SK-N-SH (cell line): ENCODE data around the gene PIP5K1B. TPM values are rescaled to one million over a fixed set of nuclear protein-coding genes. Genes with fewer than 3 reads are reported as not detected.

Experiments used
- CTCF ChIA-PET: fragments of 300-600, 350-600 bp; formaldehyde crosslinking; extraction: SDS; loops from one replicate; lab custom pipeline; 2021; lab: Yijun Ruan, JAX
- POLR2A ChIA-PET: fragments of 350-600 bp; sonication (Branson Sonifier 250); formaldehyde crosslinking; extraction: SDS; loops from one replicate; lab custom pipeline; 2020; ENCODE audit warnings: antibody characterized with exemption, inconsistent platforms; lab: Yijun Ruan, JAX
- DNase-seq: peaks from one replicate; pipeline ENCODE4 v3.0.0; 2012
- H2AFZ ChIP-seq: fragments of 200-600 bp; sonication (generic); 2 replicates; pipeline ENCODE4 v1.8.1; 2016; ENCODE audit warnings: antibody characterized with exemption, mild to moderate bottlenecking, low read depth
- H3F3A ChIP-seq: fragments of 200-600 bp; sonication (generic); replicated peaks from 2 replicates; pipeline ENCODE3; 2016; ENCODE audit warnings: antibody characterized with exemption, mild to moderate bottlenecking; ENCODE audit not compliant: insufficient read depth
- H3K27ac ChIP-seq, 2 experiments: fragments of 200-500 bp in 1 of 2; fragments of 200-600 bp in 1 of 2; sonication (Bioruptor generic) in 1 of 2; sonication (generic), shearing (Covaris generic) in 1 of 2; 2 replicates each; pipeline versions ENCODE4 v1.5.1 to v1.6.1; 2014 to 2016; ENCODE audit warnings: low read depth in 2 of 2, inconsistent platforms in 1 of 2, low read length in 1 of 2, mild to moderate bottlenecking in 1 of 2, mixed read lengths in 1 of 2
- H3K27me3 ChIP-seq: fragments of 200-600 bp; sonication (generic), shearing (Covaris generic); 2 replicates; pipeline ENCODE4 v1.6.1; 2016; ENCODE audit warnings: mixed run types; ENCODE audit not compliant: insufficient read depth
- H3K36me3 ChIP-seq, 2 experiments: fragments of 200-500 bp in 1 of 2; fragments of 200-600 bp in 1 of 2; sonication (Bioruptor generic) in 1 of 2; sonication (generic) in 1 of 2; replicated peaks in 1 of 2; 2 replicates each; pipeline versions ENCODE3 to v1.5.1; 2014 to 2016; ENCODE audit warnings: low read length in 1 of 2, mild to moderate bottlenecking in 1 of 2; ENCODE audit not compliant: insufficient read depth in 2 of 2, control insufficient read depth in 1 of 2
- H3K4me1 ChIP-seq, 2 experiments: fragments of 200-500 bp in 1 of 2; fragments of 200-600 bp in 1 of 2; sonication (Bioruptor generic) in 1 of 2; sonication (generic), shearing (Covaris generic) in 1 of 2; 2 replicates each; pipeline versions ENCODE4 v1.5.1 to v1.6.1; 2014 to 2016; ENCODE audit warnings: low read depth in 1 of 2, low read length in 1 of 2, mixed run types in 1 of 2; ENCODE audit not compliant: insufficient read depth in 2 of 2, control insufficient read depth in 1 of 2
- H3K4me2 ChIP-seq: fragments of 200-600 bp; sonication (generic), shearing (Covaris generic); 2 replicates; pipeline ENCODE4 v1.6.1; 2017; ENCODE audit warnings: mixed run types
- H3K4me3 ChIP-seq, 2 experiments: fragments of 200-500 bp in 1 of 2; fragments of 200-600 bp in 1 of 2; sonication (Bioruptor generic) in 1 of 2; sonication (generic), shearing (Covaris generic) in 1 of 2; 2 replicates each; pipeline versions ENCODE4 v1.5.1 to v1.8.1; 2014 to 2016; ENCODE audit warnings: low read depth in 2 of 2, inconsistent platforms in 1 of 2, low read length in 1 of 2, mild to moderate bottlenecking in 1 of 2, mixed read lengths in 1 of 2, moderate library complexity in 1 of 2
- H3K79me2 ChIP-seq: fragments of 200-600 bp; sonication (generic); 2 replicates; pipeline ENCODE4 v1.8.1; 2017; ENCODE audit warnings: mild to moderate bottlenecking; ENCODE audit not compliant: insufficient read depth
- H3K9ac ChIP-seq: fragments of 200-600 bp; sonication (generic); 2 replicates; pipeline ENCODE4 v1.6.1; 2017; ENCODE audit warnings: mixed run types
- H3K9me2 ChIP-seq: fragments of 200-600 bp; sonication (generic); 2 replicates; pipeline ENCODE4 v1.6.1; 2017; ENCODE audit warnings: mixed run types
- H3K9me3 ChIP-seq: fragments of 200-600 bp; sonication (generic); 2 replicates; pipeline ENCODE4 v1.6.1; 2017; ENCODE audit warnings: mixed run types, mild to moderate bottlenecking, moderate library complexity
- H4K20me1 ChIP-seq: fragments of 200-600 bp; sonication (generic); 2 replicates; pipeline ENCODE4 v1.6.1; 2017; ENCODE audit warnings: mild to moderate bottlenecking, mixed run types; ENCODE audit not compliant: insufficient read depth
- ELF1 ChIP-seq: IDR thresholded peaks from 2 replicates; pipeline ENCODE4 v1.4.0; 2012
- EP300 ChIP-seq, 2 experiments: IDR thresholded peaks; 2 replicates each; pipeline versions ENCODE4 v1.4.0 to v1.6.1; 2012; ENCODE audit warnings: borderline replicate concordance in 1 of 2, low read depth in 1 of 2, low read length in 1 of 2
- EZH2phosphoT487 ChIP-seq: fragments of 200-600 bp; sonication (generic); IDR thresholded peaks from 2 replicates; pipeline ENCODE4 v1.6.1; 2017; ENCODE audit warnings: low read depth, mixed run types, mild to moderate bottlenecking, antibody characterized with exemption, moderate library complexity, borderline replicate concordance
- GATA2 ChIP-seq: sonication (generic); formaldehyde crosslinking; IDR thresholded peaks from 2 replicates; pipeline ENCODE4 v1.5.0; 2020; ENCODE audit warnings: mild to moderate bottlenecking, missing genetic modification reagents
- IRF3 ChIP-seq: fragments of 150-350 bp; IDR thresholded peaks from 2 replicates; pipeline ENCODE4 v1.6.1; 2016; ENCODE audit warnings: mild to moderate bottlenecking, low read depth, low read length
- MEF2A ChIP-seq: IDR thresholded peaks from 2 replicates; pipeline ENCODE4 v1.4.0; 2012; ENCODE audit warnings: low read depth, borderline replicate concordance
- PBX3 ChIP-seq: IDR thresholded peaks from 2 replicates; pipeline ENCODE4; 2012
- RAD21 ChIP-seq: IDR thresholded peaks from 2 replicates; pipeline ENCODE4 v1.6.1; 2012; ENCODE audit warnings: mild to moderate bottlenecking, low read length
- RCOR1 ChIP-seq: fragments of 150-350 bp; IDR thresholded peaks from 2 replicates; pipeline ENCODE4 v1.6.1; 2017; ENCODE audit warnings: antibody characterized with exemption, low read length
- REST ChIP-seq: IDR thresholded peaks from 2 replicates; pipeline ENCODE4 v1.6.1; 2012; ENCODE audit warnings: mild to moderate bottlenecking, low read depth, low read length, moderate library complexity
- RFX5 ChIP-seq: IDR thresholded peaks from 2 replicates; pipeline ENCODE4 v1.6.1; 2012; ENCODE audit warnings: mild to moderate bottlenecking, improper control_type of control experiment, low read length
- RXRA ChIP-seq: IDR thresholded peaks from 2 replicates; pipeline ENCODE4 v1.4.0; 2012; ENCODE audit warnings: low read depth, mild to moderate bottlenecking, borderline replicate concordance
- SIN3A ChIP-seq: IDR thresholded peaks from 2 replicates; pipeline ENCODE4 v1.6.1; 2012; ENCODE audit warnings: low read depth, mild to moderate bottlenecking, low read length, moderate library complexity, borderline replicate concordance
- SMC3 ChIP-seq: IDR thresholded peaks from 2 replicates; pipeline ENCODE4 v1.6.1; 2012; ENCODE audit warnings: low read depth, low read length, improper control_type of control experiment
- TEAD4 ChIP-seq: IDR thresholded peaks from 2 replicates; pipeline ENCODE4 v1.4.0; 2012; ENCODE audit warnings: mild to moderate bottlenecking, borderline replicate concordance; ENCODE audit not compliant: insufficient read depth
- WGBS: methylation state at CpG from one replicate; pipeline ENCODE4 v1.1.6; 2017; ENCODE audit warnings: low lambda C conversion rate; 5-methylcytosine and 5-hydroxymethylcytosine counted together
- polyA plus RNA-seq, 3 experiments: library from polyadenylated mRNA; depleted of rRNA; stranded (reverse); fragments of >200 nt; gene quantifications; 2 replicates each; pipeline ENCODE4 v1.2.3, GENCODE V29; 2012

The PIP5K1B gene
- polyA plus RNA-seq, 1 of the 3 experiments (the other 2 are of a cell fraction), result not detected

GRCh38 chr9:68961587-68961986, 256.5 kb downstream of the PIP5K1B start:
- no peaks in the 10 kb centered on the region for H3K4me1 ChIP-seq
- ChIA-PET POLR2A (no interaction called here), CTCF (no interaction called here)
- H3K9ac ChIP-seq, result no peak overlapping the region
- H2AFZ ChIP-seq, result no peak overlapping the region
- WGBS, result 13% methylated on average over 4 of the region's 4 CpGs
- no peaks in the 10 kb centered on the region for H3K36me3 ChIP-seq
- DNase-seq, result no peak
- H3F3A ChIP-seq, result no peaks in the 10 kb centered on the region
- no peaks in the 10 kb centered on the region for H3K9me3 ChIP-seq
- H3K4me2 ChIP-seq, result no peak overlapping the region
- TF ChIP-seq RCOR1 (no peak), TEAD4 (no peak), EZH2phosphoT487 (no peak), MEF2A (no peak), EP300 (IDR thresholded peaks at IDR 0.05; ENCODE audit: borderline replicate concordance in 1 of 2, low read depth in 1 of 2, low read length in 1 of 2) (no peak), RAD21 (no peak), ELF1 (no peak), REST (no peak), RFX5 (no peak), GATA2 (CRISPR knock-in tag) (no peak), SIN3A (no peak), IRF3 (no peak), SMC3 (no peak), PBX3 (no peak), RXRA (no peak)
- H3K27me3 ChIP-seq, result peaks cover 13% of the 10 kb centered on the region; the same call in 1 of the 2 replicates
- no peak overlapping the region for H3K27ac ChIP-seq
- H4K20me1 ChIP-seq, result no peaks in the 10 kb centered on the region
- H3K4me3 ChIP-seq, result no peak overlapping the region
- no peaks in the 10 kb centered on the region for H3K79me2 ChIP-seq
- H3K9me2 ChIP-seq, result no peaks in the 10 kb centered on the region
